GM18951 (cell line): ENCODE measurements around the gene AHCTF1.

Experiments
- POLR2A ChIP-seq: IDR thresholded peaks from 4 replicates; pipeline ENCODE4 v1.6.1; 2011; ENCODE audit warnings: mild to moderate bottlenecking; ENCODE audit not compliant: insufficient read length, insufficient read depth; ENCODE audit errors: extremely low read depth
- in situ Hi-C: fragments of 300-500 bp; cut with MboI; formaldehyde crosslinking; loops from one replicate; pipeline ENCODE4 v1.12.0; 2022; ENCODE audit warnings: low sequenced_read_pairs, mixed read lengths, inconsistent platforms; ENCODE audit not compliant: unreplicated experiment

The AHCTF1 gene

DNA sequence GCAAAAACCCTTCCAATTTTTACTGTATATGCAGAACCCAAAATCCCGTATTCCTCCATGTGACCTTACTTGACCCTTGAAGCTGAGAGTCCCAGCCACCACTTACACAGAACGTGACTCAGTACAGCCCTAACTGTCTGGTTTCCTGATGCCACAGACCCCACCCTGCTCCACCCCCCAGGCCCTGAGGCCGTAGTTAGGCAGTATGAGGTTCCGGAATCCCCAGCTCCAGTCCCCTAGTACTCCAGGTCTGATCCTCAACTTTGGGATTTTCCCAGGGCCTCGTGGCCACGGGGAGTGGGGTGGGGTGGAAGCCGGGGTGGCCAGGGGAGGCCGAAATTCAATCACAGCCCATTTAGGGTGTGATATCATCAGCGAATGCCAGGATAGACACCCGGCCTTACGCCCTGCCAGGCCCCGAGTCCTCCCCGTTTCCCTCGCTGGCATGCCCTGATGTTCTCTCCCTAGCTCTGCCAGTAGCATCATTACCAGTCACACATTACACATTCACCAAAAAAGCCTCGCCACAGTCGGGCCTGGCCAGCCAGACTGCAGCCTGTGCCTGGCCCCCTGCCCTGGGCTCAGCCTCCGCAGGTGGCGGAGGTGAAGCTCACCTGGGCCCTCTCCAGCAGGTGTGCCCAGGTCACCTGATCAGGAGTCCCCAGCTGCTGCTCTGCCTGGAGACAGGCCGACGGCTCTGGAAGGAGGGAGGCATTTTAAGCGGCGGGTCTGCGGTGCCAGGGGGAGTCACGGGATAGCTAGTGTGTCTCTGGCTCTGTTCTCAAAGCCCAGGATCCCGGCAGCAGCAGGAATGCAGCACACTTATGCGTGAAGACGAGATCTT, 136.7 kb downstream of the AHCTF1 start:
- in situ Hi-C loops, result no loop called here
- TF ChIP-seq POLR2A, result no peak

GRCh38 chr1:246794048-246794827, 137.5 kb downstream of the AHCTF1 start:
- in situ Hi-C loops, result no loop called here
- no peak for TF ChIP-seq POLR2A

DNA sequence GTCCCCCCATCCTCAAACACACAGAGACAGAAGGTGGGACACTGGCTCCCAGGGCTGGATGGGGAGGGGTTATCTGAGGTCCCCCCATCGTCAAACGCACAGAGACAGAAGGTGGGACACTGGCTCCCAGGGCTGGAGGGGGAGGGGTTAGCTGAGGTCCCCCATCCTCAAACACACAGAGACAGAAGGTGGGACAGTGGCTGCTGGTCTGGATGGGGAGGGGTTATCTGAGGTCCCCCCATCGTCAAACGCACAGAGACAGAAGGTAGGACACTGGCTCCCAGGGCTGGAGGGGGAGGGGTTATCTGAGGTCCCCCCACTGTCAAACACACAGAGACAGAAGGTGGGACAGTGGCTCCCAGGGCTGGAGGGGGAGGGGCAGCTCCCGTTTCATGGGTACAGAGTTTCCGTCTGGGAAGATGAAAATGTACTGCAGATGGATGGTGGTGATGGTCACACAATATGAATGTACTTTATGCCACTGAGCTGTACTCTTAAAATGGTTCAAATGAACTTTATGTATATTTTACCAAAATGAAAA, 138.3 kb downstream of the AHCTF1 start:
- no peak for TF ChIP-seq POLR2A
- in situ Hi-C loops, result no loop called here

DNA sequence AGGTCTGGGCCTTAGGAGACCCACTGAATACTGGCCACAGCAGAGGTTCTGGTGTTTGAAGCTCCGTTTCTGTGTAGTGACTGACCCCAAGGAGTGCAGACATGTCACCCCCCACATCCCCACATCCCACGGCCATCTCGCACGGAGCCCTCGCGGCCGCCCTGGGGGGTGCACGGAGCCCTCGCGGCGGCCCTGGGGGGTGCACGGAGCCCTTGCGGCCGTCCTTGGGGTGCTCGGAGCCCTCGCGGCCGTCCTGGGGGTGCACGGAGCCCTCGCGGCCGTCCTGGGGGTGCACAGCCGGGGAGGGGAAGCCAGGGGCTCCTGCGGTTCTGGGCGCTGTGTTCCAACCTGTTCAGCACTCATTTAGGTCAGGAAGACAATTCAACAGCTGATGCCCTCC, 139.1 kb downstream of the AHCTF1 start:
- in situ Hi-C loops, result no loop called here
- no peak for TF ChIP-seq POLR2A

- no peak for TF ChIP-seq POLR2A
- in situ Hi-C loops, result no loop called here
These were observed 140.3 kb downstream of the AHCTF1 start for GRCh38 chr1:246791303-246791918.

DNA sequence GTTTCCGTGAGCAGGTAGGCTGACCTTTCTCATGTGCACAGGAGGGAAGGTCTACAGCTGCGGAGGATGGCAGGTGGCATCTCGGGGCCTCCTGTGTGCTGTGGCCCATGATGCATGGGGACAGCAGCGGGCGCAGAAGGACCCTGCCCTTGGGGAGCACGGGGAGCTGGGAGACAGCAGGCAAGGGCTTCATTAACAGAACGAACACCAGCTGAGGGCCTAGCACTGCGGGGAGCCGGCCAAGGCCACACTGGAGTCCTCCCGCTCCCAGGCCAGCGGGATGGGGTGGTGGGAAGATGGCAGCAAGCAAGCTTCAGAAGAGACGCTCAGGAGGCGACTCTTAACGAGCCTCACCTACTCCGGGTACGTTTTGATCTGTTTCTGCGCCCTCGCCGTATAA, 140.9 kb downstream of the AHCTF1 start:
- in situ Hi-C loops, result no loop called here
- no peak for TF ChIP-seq POLR2A

DNA sequence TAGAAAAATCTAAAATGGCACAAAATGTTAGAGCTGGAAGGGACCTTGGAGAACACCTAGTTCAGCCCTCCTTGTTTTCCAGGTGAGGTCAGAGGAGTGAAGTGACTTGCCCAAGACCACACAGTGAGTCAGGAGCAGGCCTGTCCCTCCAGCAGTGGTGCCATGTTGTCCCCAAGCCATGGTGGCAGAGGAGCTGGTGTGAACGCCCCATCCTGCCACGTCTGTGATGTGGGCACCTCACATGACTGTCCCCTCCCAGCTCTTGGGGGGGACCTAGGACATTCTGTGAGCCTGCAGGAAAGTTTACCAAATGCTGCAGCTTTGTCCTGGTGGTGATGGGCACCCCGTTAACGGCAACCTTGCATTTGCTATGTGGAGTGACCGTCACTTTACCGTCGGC, 141.4 kb downstream of the AHCTF1 start:
- in situ Hi-C loops, result no loop called here
- TF ChIP-seq POLR2A, result no peak

- in situ Hi-C loops, result no loop called here
- no peak for TF ChIP-seq POLR2A
These were observed 142.1 kb downstream of the AHCTF1 start for GRCh38 chr1:246789454-246790339.
